Bronchial epithelial cell (primary cell): Measurements from ENCODE around the gene OR52A5. TPM values are rescaled to one million over a fixed set of nuclear protein-coding genes. Genes with fewer than 3 reads are reported as not detected.

Experiments used
- DNase-seq: peaks from one replicate; pipeline ENCODE4 v3.0.0-alpha.2; 2010; ENCODE audit warnings: low read depth
- FAIRE-seq: peaks from 2 replicates; lab custom pipeline; 2011; peaks lifted over from hg19 to GRCh38; lab: Jason Lieb, UNC
- H3K27me3 ChIP-seq: 2 replicates; pipeline ENCODE4 v1.5.1; 2011; ENCODE audit warnings: low read length; ENCODE audit not compliant: control insufficient read depth, insufficient read depth
- H3K36me3 ChIP-seq: 2 replicates; pipeline ENCODE4 v1.5.1; 2011; ENCODE audit warnings: low read length; ENCODE audit not compliant: control insufficient read depth, insufficient read depth
- H3K4me3 ChIP-seq: 2 replicates; pipeline ENCODE4 v1.5.1; 2011; ENCODE audit warnings: mild to moderate bottlenecking, low read depth, low read length, control low read depth
- CTCF ChIP-seq: IDR thresholded peaks from 2 replicates; pipeline ENCODE4 v1.5.1; 2011; ENCODE audit warnings: mild to moderate bottlenecking, moderate library complexity, low read length, control low read depth, inconsistent platforms; ENCODE audit not compliant: insufficient read depth, severe bottlenecking
- total RNA-seq: library from RNA; depleted of rRNA; stranded (reverse); fragments of >200 nt; gene quantifications from 2 replicates; pipeline ENCODE4 v1.2.1, GENCODE V29; 2014

Gene OR52A5
- total RNA-seq, 1 donor from 2014 or later, result not detected

GRCh38 chr11:5118893-5119292 lies 19.3 kb downstream of the OR52A5 start:
- Histone ChIP-seq H3K36me3 (no peaks in the 10 kb centered on the region), H3K27me3 (no peaks in the 10 kb centered on the region), H3K4me3 (no peak overlapping the region)
- FAIRE-seq, result no peak
- no peak for TF ChIP-seq CTCF
- DNase-seq, result no peak

GRCh38 chr11:5117588-5117987 lies 20.6 kb downstream of the OR52A5 start:
- FAIRE-seq (no peak), DNase-seq (no peak)
- Histone ChIP-seq H3K27me3 (no peaks in the 10 kb centered on the region), H3K36me3 (no peaks in the 10 kb centered on the region), H3K4me3 (no peak overlapping the region)
- TF ChIP-seq CTCF, result no peak

- Histone ChIP-seq H3K36me3 (no peaks in the 10 kb centered on the region), H3K27me3 (no peaks in the 10 kb centered on the region), H3K4me3 (no peak overlapping the region)
- TF ChIP-seq CTCF, result no peak
- FAIRE-seq, result no peak
- no peak for DNase-seq
These were observed 22.8 kb downstream of the OR52A5 start for GRCh38 chr11:5115339-5115738.

GRCh38 chr11:5107285-5107684 lies 30.9 kb downstream of the OR52A5 start:
- Histone ChIP-seq H3K4me3 (no peak overlapping the region), H3K27me3 (no peaks in the 10 kb centered on the region), H3K36me3 (no peaks in the 10 kb centered on the region)
- no peak for FAIRE-seq
- TF ChIP-seq CTCF, result no peak
- no peak for DNase-seq

- H3K36me3 ChIP-seq, result no peaks in the 10 kb centered on the region
- DNase-seq (no peak), FAIRE-seq (no peak)
- TF ChIP-seq CTCF, result no peak
- no peaks in the 10 kb centered on the region for H3K27me3 ChIP-seq
- H3K4me3 ChIP-seq, result no peak overlapping the region
These were observed 35.1 kb downstream of the OR52A5 start for GRCh38 chr11:5103066-5103465.

GRCh38 chr11:5102246-5102645 lies 35.9 kb downstream of the OR52A5 start:
- H3K36me3 ChIP-seq, result no peaks in the 10 kb centered on the region
- FAIRE-seq (no peak), DNase-seq (no peak)
- H3K27me3 ChIP-seq, result no peaks in the 10 kb centered on the region
- no peak overlapping the region for H3K4me3 ChIP-seq
- TF ChIP-seq CTCF, result no peak
